Stomach smooth muscle (tissue), 2 donors: ENCODE measurements around the gene GPR176.

ENCODE experiments used
- H3K27ac ChIP-seq: one replicate; pipeline ENCODE4 v1.7.0; 2013; ENCODE audit warnings: mild to moderate bottlenecking, low read length, inconsistent platforms
- H3K27me3 ChIP-seq, 2 donors: one replicate each; pipeline ENCODE4 v1.7.0; 2013; ENCODE audit warnings: low read length in 2 of 2; ENCODE audit not compliant: insufficient read depth in 2 of 2, control insufficient read depth in 1 of 2
- H3K36me3 ChIP-seq, 2 donors: one replicate each; pipeline ENCODE4 v1.7.0; 2013; ENCODE audit warnings: low read length in 2 of 2; ENCODE audit not compliant: control insufficient read depth in 2 of 2, insufficient read depth in 2 of 2
- H3K4me1 ChIP-seq: one replicate; pipeline ENCODE4 v1.7.0; 2013; ENCODE audit warnings: low read length; ENCODE audit not compliant: control insufficient read depth, insufficient read depth
- H3K4me3 ChIP-seq, 2 donors: one replicate each; pipeline ENCODE4 v1.7.0; 2013; ENCODE audit warnings: low read length in 2 of 2
- H3K9ac ChIP-seq, 2 donors: one replicate each; pipeline ENCODE4 v1.7.0; 2013; ENCODE audit warnings: low read length in 2 of 2, mild to moderate bottlenecking in 1 of 2
- H3K9me3 ChIP-seq, 2 donors: one replicate each; pipeline ENCODE4 v1.7.0; 2013; ENCODE audit warnings: low read length in 2 of 2; ENCODE audit not compliant: control insufficient read depth in 2 of 2
- donor health status: healthy.
- donor health status: Pancreatic carcinoma.

The GPR176 gene

DNA sequence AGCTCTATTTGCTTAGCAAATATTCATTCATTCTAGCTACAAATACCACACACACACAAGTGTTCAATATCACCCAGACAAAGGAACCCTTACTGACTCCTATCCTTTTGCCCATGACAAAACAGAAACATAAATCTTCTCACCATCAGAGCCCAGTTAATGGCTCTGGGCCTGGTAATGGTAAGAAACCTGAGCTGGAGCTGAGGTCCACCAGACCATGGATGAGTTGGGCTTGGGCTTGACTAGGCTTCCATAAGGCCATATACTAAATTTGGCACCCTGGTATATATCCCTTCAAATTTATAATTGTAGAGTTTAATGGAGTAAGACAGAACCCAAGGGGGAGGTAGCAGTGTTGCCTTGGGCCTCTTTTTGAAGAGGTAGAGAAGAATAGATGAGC lies 29.4 kb downstream of the GPR176 start:
- H3K4me3 ChIP-seq: no peak overlapping the region

DNA sequence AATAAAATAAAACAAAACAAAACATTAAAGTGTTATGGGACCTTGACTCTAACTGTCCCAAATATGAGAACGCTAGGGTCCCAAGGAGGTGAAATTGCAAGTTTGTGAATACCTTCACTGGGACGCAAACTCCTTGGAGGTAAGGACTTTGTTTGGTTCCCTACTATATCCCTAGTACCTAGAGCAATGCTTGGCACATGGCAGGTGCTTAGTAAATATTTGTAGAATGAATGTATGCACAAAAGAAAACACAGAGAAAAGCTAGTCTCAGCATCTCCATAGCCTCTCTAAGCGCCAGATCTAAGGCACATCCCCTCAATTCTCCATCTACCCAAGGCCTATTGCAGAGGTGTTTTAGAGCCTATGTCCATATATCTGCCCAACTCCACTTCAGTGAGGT lies 30.5 kb downstream of the GPR176 start:
- H3K27ac ChIP-seq: no peak overlapping the region
- H3K4me1 ChIP-seq: no peaks in the 10 kb centered on the region
- no peak overlapping the region for H3K4me3 ChIP-seq
- no peak overlapping the region for H3K9ac ChIP-seq
- H3K9me3 ChIP-seq: no peaks in the 10 kb centered on the region
- no peaks in the 10 kb centered on the region for H3K36me3 ChIP-seq
- no peaks in the 10 kb centered on the region for H3K27me3 ChIP-seq

More for the DNA sequence above, 29.4 kb downstream of the GPR176 start:
- Histone ChIP-seq H3K4me1 (no peaks in the 10 kb centered on the region), H3K36me3 (no peaks in the 10 kb centered on the region), H3K27me3 (no peaks in the 10 kb centered on the region), H3K9me3 (no peaks in the 10 kb centered on the region), H3K9ac (no peak overlapping the region), H3K27ac (no peak overlapping the region)

DNA sequence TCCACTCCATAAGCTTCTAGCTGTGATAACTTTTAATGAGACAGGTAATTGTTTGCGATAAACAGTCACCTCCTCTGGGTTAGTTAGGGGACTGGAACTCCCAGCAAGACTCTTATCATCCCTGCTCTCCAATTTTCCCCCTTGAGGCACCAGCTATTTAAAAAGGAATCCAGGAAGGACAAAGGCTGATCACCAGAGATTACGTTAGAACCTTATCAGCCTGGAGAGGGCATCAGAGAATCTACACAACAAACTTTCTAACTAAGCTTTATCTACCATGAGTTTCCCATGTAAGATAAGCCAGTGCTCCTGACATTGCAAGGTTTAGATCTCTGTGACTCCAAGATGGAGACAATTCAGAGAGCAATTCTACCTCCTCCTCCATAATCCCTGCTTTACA lies 31.3 kb downstream of the GPR176 start:
- Histone ChIP-seq H3K9me3 (no peaks in the 10 kb centered on the region), H3K27ac (no peak overlapping the region), H3K4me3 (no peak overlapping the region), H3K36me3 (no peaks in the 10 kb centered on the region), H3K27me3 (no peaks in the 10 kb centered on the region), H3K9ac (no peak overlapping the region), H3K4me1 (no peaks in the 10 kb centered on the region)

DNA sequence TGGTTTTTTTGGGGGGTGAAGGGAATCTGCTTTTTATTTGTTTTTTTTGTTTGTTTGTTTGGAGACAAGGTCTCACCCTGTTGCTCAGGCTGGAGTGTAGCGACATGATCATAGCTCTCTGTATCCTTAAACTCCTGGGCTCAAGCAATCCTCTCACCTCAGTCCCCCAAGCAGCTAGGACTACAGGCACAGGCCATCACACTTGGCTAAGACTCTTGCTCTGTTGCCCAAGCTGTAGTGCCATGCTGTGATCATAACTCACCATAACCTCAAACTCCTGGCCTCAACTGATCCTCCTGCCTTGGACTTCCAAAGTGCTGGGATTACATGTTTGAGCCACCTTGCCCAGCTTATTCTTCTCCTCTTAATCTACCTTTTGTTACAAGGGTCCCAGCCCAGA lies 31.8 kb downstream of the GPR176 start:
- Histone ChIP-seq H3K9me3 (no peaks in the 10 kb centered on the region), H3K4me3 (no peak overlapping the region), H3K36me3 (no peaks in the 10 kb centered on the region), H3K27ac (no peak overlapping the region), H3K27me3 (no peaks in the 10 kb centered on the region), H3K4me1 (no peaks in the 10 kb centered on the region), H3K9ac (no peak overlapping the region)

DNA sequence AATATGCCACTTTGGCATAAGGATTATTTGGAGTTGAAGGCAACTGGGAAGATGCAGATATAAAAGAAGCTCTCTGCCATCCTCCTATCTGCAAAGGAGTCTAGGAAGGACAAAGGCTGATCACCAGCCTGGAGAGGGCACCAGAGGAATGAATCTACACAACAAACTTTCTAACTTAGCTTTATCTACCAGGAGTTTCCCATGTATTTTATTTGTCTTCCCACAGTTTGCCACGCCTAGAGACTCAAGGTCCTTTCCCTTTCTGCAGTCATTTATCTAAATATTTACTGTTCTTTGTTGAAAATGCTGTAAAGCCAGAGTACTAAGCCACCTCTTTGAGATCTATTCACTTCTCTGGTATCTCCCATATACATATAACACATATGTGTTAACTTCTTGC lies 32.2 kb downstream of the GPR176 start:
- Histone ChIP-seq H3K9me3 (no peaks in the 10 kb centered on the region), H3K36me3 (no peaks in the 10 kb centered on the region), H3K9ac (no peak overlapping the region), H3K27me3 (no peaks in the 10 kb centered on the region), H3K4me1 (no peaks in the 10 kb centered on the region), H3K27ac (no peak overlapping the region), H3K4me3 (no peak overlapping the region)

DNA sequence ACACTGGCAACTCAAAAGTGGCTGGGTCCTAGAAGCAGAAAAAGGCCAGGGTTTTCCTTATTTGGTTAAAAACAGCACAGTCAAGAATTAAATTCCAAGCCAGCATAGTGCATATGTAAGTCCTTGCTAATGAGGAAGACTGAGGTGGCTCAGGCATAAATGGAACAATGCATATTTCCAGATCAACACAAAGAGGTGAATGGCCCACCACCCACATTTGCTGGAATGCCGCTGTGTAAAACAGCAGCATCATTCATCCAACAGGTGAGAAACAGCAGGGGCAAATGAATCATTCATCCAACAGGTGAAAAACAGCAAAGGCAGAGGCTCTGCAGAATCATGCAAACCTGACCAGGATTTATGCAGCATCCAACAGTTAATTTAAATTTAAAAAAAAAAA lies 32.9 kb downstream of the GPR176 start:
- Histone ChIP-seq H3K4me3 (no peak overlapping the region), H3K9me3 (no peaks in the 10 kb centered on the region), H3K27ac (no peak overlapping the region), H3K4me1 (no peaks in the 10 kb centered on the region), H3K36me3 (no peaks in the 10 kb centered on the region), H3K27me3 (no peaks in the 10 kb centered on the region), H3K9ac (no peak overlapping the region)

DNA sequence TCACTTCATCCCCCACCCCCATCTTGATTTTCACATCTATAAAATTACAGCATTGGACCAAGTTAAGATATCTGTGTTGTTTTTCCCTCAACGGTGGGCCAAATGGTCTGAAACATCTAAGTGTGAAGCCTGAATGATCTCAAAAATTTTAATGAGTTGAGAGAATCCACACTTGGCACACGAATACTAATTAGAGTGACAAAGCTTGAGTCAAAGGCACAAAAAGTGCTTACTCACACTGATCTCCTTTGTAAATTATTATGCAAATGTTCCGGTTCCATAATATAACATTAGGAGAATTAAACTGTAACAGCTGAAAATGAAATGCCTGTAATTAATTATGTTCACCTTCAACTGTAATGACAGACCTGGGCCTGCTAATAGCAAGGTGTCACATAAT lies 33.6 kb downstream of the GPR176 start:
- H3K9me3 ChIP-seq: no peaks in the 10 kb centered on the region
- no peaks in the 10 kb centered on the region for H3K27me3 ChIP-seq
- no peak overlapping the region for H3K27ac ChIP-seq
- no peaks in the 10 kb centered on the region for H3K36me3 ChIP-seq
- H3K4me1 ChIP-seq: no peaks in the 10 kb centered on the region
- no peak overlapping the region for H3K4me3 ChIP-seq
- no peak overlapping the region for H3K9ac ChIP-seq

DNA sequence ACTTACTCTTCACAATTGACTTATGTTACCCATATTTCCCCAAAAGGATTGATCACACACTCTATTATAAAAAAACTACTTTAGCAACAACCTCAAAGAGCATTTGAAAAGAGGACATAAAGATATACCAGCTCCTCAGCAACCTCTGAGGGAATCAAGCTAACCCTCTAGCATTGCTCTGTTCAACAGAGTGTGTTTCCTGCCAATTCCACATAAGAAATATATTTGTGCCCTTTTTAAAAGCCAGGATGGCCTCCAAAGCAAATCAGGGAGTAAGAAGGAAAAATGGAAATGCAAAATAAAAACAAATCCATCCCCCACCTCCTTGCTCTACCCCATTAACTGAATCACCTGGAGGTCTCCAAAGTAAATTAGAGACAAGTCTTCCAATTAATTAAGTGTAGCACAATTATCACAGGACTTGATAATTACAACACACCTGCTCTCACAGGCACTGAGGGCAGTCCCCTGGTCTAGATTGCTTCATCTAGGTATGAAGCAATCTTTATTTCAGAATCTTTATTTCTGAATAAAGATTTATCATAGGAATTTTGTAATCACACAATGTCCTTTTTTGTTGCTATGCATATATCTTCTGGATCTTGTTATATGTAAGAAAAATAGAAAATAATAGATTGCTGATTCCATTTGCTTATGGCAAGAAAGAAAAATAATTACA lies 34.8 kb downstream of the GPR176 start:
- Histone ChIP-seq H3K4me3 (no peak overlapping the region), H3K9me3 (no peaks in the 10 kb centered on the region), H3K4me1 (no peaks in the 10 kb centered on the region), H3K36me3 (no peaks in the 10 kb centered on the region), H3K9ac (no peak overlapping the region), H3K27me3 (no peaks in the 10 kb centered on the region), H3K27ac (no peak overlapping the region)

DNA sequence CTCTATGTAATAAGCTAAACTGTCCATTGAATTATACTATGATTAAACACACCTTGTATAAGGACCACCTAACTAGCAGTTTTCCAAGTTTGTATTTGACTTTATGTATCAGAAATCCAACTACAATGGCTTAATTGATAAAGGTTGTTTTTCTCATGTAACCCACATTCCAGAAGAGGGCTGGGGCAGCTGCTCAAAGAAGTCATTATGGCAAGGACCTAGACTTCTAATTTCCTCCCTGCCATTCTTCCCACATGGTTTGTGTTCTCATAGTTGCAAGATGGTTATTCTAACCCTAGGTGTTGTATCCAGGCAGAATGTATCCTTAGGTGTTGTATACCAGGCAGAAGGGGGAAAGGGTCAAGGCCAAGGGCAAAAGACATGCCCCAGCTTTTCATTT lies 35.7 kb downstream of the GPR176 start:
- Histone ChIP-seq H3K27ac (no peak overlapping the region), H3K27me3 (no peaks in the 10 kb centered on the region), H3K9me3 (no peaks in the 10 kb centered on the region), H3K4me1 (no peaks in the 10 kb centered on the region), H3K36me3 (no peaks in the 10 kb centered on the region), H3K4me3 (no peak overlapping the region), H3K9ac (no peak overlapping the region)

DNA sequence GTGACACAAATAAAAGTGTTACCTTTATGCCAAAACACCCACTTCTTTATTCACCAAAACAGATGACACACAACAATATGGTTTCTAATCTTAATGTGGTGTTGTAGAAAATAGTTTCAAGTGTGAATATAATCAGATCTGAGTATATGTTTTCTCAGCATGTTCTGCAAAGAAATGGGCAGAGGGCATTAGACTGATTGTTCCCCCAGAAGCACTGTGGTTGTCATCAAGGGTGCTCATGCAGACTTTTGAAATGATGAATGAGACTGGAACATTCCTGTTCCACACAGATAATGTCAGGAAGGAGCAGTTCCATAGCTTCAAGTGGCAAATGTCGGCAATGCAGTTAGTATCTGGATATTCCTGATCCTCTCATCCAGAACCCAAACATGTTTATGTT lies 37.5 kb downstream of the GPR176 start:
- H3K9me3 ChIP-seq: no peaks in the 10 kb centered on the region
- no peaks in the 10 kb centered on the region for H3K36me3 ChIP-seq
- H3K9ac ChIP-seq: no peak overlapping the region
- no peaks in the 10 kb centered on the region for H3K27me3 ChIP-seq
- H3K4me3 ChIP-seq: no peak overlapping the region
- H3K27ac ChIP-seq: no peak overlapping the region
- H3K4me1 ChIP-seq: no peaks in the 10 kb centered on the region

DNA sequence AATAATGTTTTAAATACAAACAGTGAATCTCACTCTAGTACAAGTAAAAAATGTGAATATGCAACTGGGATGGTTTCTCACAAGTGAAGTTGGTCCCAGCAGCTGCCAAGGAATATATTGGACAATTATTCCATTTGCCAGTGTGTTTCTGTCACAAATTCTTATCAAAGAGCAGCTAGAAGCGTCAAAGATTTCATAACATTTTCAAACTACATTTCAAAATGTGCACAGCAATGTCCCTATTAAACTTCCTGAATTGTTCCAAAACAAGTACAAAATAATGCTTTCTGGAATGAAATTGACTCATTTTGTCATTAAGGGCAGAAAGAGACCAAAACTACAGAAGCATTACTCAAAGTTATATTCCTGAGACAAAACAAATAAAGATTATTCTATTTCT lies 38.3 kb downstream of the GPR176 start:
- H3K27me3 ChIP-seq: no peaks in the 10 kb centered on the region
- no peaks in the 10 kb centered on the region for H3K9me3 ChIP-seq

More for the DNA sequence above, 38.3 kb downstream of the GPR176 start:
- no peak overlapping the region for H3K9ac ChIP-seq
- H3K36me3 ChIP-seq: no peaks in the 10 kb centered on the region
- H3K4me1 ChIP-seq: no peaks in the 10 kb centered on the region
- no peak overlapping the region for H3K4me3 ChIP-seq
- no peak overlapping the region for H3K27ac ChIP-seq
